ENCODE data around the gene RCOR1.

Gene RCOR1

GRCh38 chr14:102581193-102581592 is 11.3 kb upstream of the RCOR1 start:
- no peak for TF ChIP-seq REST (IDR thresholded peaks at IDR 0.05; ENCODE audit: insufficient read depth in 1 of 2, low read depth in 2 of 2, low read length in 2 of 2)
- TF ChIP-seq POLR2AphosphoS5 (IDR thresholded peaks at IDR 0.05; ENCODE audit: low read depth, low read length), result no peak
- no peak for TF ChIP-seq TAF1 (IDR thresholded peaks at IDR 0.05; ENCODE audit: borderline replicate concordance, insufficient read depth, low read length)
- no peak for TF ChIP-seq FOXP2 (optimal IDR thresholded peaks at IDR 0.05; ENCODE audit: borderline replicate concordance, extremely low read depth, extremely low read length, insufficient read depth)
- TF ChIP-seq SIN3A (IDR thresholded peaks at IDR 0.05; ENCODE audit: borderline replicate concordance, insufficient read depth, low read length), result no peak

GRCh38 chr14:102583726-102584125 is 8.7 kb upstream of the RCOR1 start:
- TF ChIP-seq SIN3A (IDR thresholded peaks at IDR 0.05; ENCODE audit: borderline replicate concordance, insufficient read depth, low read length) (no peak), REST (IDR thresholded peaks at IDR 0.05; ENCODE audit: insufficient read depth in 1 of 2, low read depth in 2 of 2, low read length in 2 of 2) (no peak), POLR2AphosphoS5 (IDR thresholded peaks at IDR 0.05; ENCODE audit: low read depth, low read length) (no peak), FOXP2 (optimal IDR thresholded peaks at IDR 0.05; ENCODE audit: borderline replicate concordance, extremely low read depth, extremely low read length, insufficient read depth) (no peak), TAF1 (IDR thresholded peaks at IDR 0.05; ENCODE audit: borderline replicate concordance, insufficient read depth, low read length) (no peak)

GRCh38 chr14:102584871-102585869 is 7.3 kb upstream of the RCOR1 start:
- TF ChIP-seq TAF1 (IDR thresholded peaks at IDR 0.05; ENCODE audit: borderline replicate concordance, insufficient read depth, low read length), result no peak
- TF ChIP-seq REST (IDR thresholded peaks at IDR 0.05; ENCODE audit: insufficient read depth in 1 of 2, low read depth in 2 of 2, low read length in 2 of 2), result no peak
- no peak for TF ChIP-seq SIN3A (IDR thresholded peaks at IDR 0.05; ENCODE audit: borderline replicate concordance, insufficient read depth, low read length)
- TF ChIP-seq FOXP2 (optimal IDR thresholded peaks at IDR 0.05; ENCODE audit: borderline replicate concordance, extremely low read depth, extremely low read length, insufficient read depth), result no peak
- no peak for TF ChIP-seq POLR2AphosphoS5 (IDR thresholded peaks at IDR 0.05; ENCODE audit: low read depth, low read length)

- no peak for TF ChIP-seq POLR2AphosphoS5 (IDR thresholded peaks at IDR 0.05; ENCODE audit: low read depth, low read length)
- no peak for TF ChIP-seq FOXP2 (optimal IDR thresholded peaks at IDR 0.05; ENCODE audit: borderline replicate concordance, extremely low read depth, extremely low read length, insufficient read depth)
- TF ChIP-seq TAF1 (IDR thresholded peaks at IDR 0.05; ENCODE audit: borderline replicate concordance, insufficient read depth, low read length), result no peak
- no peak for TF ChIP-seq REST (IDR thresholded peaks at IDR 0.05; ENCODE audit: insufficient read depth in 1 of 2, low read depth in 2 of 2, low read length in 2 of 2)
- no peak for TF ChIP-seq SIN3A (IDR thresholded peaks at IDR 0.05; ENCODE audit: borderline replicate concordance, insufficient read depth, low read length)
Measured at GRCh38 chr14:102586420-102587104, 5.9 kb upstream of the RCOR1 start.
